HG02840 (cell line): ENCODE results near the gene PKDCC.
"Not testable (repeated sequence)": the region's sequence is repeated elsewhere in the genome, so short reads cannot be mapped to it uniquely, and the experiment has no call there.

ENCODE experiments used
- ATAC-seq: cut with Tn5 transposase; IDR thresholded peaks from one replicate; pipeline ENCODE4 v1.9.1; 2021; ENCODE audit warnings: mild to moderate bottlenecking, moderate library complexity, moderate number of reproducible peaks; ENCODE audit not compliant: unreplicated experiment, low FRiP score

PKDCC gene

DNA sequence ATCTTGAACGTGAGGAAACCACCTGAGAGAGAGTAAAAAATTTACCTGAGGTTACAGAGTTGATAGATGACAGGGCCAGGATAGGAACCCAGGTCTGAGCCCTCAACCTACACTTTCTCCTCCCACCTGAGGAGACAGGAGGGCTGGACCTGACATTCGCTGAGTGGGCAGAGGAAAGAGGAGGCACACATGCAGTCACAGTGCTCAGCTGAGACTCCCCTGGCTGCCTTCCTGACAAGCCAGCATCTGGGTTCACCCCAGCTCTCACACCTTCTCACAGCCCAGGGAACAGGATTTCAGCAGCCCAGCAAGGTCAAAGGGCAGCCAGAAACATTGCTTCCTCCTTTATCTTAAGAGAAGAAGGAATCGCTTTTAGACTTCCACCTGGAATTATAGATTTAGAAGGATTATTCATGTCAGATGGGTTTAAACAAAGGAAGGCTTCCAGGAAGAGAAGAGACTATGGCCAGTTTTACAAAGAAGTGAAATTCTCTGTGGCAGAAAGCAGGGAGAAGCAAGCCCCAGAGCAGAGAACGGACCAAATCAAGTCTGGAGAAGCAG, 18.1 kb upstream of the PKDCC start:
- no peak for ATAC-seq

DNA sequence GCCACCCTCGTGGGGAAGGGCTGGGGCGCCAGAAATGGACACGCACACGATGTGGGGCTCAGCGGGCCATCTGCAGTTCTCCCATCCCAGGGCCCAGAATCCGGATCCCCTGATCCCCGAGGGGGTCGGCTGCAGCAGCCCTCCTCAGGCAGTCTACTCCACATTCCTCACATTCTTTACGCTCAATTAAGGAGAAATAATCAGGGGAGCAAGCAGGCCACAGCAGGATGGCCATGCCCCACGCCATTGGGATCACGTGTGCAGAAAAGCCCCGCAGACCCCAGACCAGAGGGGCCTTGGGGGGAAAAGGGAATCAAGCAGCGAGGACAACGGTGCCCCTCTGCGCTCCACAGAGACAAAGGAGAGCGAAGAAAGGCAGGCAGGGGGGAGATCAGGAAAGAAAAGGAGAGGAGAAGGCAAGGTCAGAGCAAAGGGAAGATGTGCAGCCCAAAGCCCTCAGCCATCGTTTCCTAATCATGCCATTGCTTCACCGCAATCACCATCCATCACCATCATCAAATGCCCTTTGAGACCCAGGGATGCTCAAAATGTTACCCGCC, 17.5 kb upstream of the PKDCC start:
- no peak for ATAC-seq

DNA sequence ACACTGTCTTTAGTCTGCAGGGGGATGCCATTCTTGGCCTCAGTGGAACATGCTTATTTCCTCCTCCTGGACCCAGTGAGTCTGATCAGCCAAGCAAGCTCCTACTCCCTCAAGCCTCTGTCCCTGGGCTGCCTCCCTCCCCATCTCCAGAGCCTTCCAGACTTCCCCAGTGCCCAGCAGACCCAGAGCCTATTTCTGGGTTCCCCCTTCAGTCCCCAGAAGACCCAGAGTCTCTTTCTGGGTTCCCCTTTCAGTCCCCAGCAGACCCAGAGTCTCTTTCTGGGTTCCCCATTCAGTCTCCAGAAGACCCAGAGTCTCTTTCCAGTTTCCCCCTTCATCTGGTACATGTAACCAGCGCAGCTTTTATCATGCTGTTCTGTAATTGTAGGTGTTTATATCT, 17.0 kb upstream of the PKDCC start:
- no peak for ATAC-seq

DNA sequence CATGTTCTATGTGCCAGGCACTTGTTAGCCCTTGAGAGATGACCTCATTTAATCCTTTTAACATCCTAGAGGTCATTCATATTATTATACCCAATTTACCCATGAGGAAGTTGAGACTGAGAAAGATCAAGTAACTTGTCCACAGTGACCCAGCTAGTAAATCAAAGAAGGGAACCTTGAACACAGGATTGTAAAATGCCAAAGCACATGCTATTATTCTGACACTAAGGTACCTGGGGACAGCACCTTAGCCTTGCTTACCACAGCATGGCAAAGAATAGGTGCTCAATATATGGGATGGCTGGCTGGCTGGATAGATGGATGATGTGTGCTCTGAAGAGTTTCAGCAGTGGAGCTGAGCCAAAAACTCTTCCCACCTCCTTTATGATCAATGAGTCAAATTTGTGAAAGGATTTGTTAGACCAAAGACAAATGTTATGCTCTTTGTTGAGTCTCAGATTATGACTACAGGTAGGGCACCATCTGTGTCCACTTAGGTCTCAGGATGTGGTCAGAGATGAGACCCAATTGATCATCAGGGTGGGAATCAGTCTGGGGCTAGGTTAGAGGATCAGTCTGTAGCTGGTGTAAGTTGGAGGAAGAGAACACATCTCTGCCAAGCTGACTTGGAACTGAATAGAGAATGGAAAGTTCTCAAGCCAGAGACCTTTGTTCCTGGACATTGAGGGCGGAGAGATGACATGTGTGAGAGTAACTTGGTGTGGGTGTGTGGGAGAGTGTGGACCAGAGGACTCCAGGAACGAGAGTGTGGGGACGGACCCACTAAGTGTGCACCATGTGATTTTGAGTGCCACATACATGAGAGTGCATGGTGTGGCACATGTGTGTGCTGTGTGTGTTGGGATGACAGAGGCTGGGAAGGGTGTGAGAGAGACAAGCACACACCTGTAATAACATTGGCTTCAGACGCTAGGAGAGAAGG, 16.3 kb upstream of the PKDCC start:
- no peak for ATAC-seq

DNA sequence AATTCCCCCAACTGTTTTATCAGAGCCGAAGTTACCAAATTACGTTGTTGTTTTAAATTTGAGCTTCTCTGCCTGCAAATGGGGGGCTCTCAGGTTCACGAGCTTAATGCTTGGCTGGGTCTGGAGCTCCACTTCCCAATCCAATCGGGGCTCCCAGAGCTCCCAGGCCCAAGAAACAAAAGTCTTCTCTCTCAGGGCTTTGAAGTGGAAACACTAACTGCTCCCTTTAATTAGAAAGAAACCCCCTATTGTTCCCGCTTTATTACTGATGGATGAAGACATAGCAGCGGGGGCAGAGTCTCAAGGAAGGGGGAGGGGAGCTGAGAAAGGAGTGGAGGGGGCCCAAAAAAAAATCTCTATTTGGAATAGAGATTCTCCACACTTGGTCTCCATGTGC, 15.6 kb upstream of the PKDCC start:
- no peak for ATAC-seq

DNA sequence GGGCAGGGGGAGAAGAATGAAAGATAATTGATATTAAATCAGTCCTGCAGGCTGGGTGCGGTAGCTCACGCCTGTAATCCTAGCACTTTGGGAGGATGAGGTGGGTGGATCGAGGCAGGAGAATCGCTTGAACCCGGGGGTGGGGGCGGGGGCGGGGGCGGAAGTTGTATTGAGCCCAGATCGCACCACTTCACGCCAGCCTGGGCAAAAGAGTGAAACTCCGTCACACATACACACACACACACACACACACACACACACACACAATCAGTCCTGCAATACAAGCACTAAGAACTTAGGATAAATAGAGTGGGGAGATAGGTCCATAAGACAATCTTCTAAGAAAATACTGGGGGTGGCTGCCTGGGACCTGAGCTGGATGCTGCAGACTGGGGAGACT, 15.1 kb upstream of the PKDCC start:
- ATAC-seq = no peak

DNA sequence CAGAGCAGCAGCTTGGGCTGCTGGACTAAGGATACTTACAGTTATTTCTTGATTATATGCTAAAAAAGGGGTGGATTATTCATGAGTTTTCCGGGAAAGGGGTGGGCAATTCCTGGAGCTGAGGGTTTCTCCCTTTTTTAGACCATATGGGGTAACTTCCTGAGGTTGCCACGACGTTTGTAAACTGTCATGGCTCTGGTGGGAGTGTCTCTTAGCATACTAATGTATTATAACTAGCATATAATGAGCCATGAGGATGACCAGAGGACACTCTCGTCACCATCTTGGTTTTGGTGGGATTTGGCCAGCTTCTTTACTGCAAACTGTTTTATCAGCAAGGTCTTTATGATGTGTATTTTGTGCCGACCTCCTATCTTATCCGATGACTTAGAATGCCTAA, 13.7 kb upstream of the PKDCC start:
- not testable (repeated sequence) for ATAC-seq

DNA sequence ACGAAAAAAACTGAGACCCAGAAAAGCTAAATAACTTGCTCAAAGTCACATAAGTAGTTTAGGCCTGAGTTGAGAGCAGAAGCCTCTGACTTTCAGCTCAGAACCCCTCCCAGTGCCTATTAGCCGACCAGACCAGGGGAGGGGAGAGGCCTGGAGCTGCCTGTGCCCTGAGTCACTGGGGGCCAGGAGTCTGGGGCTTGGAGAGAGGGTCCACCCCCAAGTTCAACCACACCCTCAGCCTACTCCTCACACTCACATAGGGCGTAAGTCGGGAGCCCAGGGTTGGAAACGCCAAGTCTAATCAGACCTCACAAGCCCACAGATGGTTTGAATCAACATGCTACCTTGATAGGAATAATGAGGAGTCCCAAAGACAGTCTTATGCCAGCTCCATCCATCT, 12.6 kb upstream of the PKDCC start:
- ATAC-seq = no peak

DNA sequence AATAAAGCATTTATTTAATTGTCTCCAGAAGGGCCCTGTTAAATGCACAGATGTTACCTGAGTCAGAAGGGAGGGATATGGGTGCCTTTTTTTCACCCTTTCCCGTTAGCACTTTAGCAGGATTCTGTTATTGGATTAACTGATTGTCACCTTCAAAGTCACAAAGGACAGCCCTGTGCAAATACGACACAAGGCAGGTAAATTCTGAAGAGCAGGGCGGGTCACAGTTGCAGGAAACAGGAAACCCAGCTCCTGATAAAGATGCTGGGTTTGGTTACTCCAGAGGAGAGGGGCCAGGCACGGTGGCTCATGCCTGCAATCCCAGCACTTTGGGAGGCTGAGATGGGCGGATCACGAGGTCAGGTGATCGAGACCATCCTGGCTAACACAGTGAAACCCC, 11.4 kb upstream of the PKDCC start:
- ATAC-seq = no peak

DNA sequence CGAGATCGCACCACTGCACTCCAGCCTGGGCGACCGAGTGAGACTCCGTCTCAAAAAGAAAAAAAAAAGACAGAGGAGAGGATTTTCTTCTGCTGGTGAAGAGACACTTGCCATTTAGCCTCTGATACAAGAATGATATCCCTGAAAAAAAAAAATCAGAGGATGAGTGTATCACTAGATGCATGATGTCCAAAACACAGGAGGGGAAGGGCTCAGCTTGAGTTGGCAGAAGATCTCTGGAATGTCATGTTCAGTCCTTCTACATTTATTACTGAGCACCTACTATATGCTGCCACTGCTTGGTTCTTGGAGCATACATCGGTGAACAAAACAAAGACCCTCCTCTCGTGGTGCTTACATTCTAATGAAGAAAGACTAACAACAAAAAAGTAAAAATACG, 10.9 kb upstream of the PKDCC start:
- ATAC-seq = no peak

DNA sequence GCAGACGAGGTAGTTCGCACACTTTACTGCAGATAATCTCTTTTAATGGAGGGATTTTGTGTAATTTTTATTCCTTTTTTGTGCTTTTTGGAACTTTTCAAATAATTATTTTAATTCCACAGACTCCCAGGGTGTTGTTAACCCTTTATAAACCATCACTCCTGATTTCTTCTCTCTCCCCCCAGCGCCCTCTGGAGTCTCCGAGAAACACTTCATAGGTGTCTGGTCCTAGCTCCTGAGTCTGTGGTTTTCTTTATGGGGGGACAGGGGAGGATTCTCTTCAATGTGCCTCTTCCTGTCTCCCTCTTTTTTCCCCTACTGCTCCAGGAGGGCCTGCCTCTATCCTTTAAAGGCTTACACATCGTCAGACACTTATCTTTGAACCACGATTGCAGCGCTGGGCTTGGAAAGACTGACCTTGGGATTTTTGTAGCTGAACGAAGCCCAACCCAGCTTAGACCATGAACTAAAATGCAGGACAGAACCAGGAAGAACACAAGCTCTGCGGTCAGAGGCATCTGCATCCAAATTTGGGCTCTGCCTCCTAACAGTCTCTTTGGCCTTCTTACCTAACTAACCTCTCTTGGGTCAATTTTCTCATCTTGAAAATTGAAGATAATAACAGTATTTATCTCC, 7.1 kb upstream of the PKDCC start:
- ATAC-seq = no peak

DNA sequence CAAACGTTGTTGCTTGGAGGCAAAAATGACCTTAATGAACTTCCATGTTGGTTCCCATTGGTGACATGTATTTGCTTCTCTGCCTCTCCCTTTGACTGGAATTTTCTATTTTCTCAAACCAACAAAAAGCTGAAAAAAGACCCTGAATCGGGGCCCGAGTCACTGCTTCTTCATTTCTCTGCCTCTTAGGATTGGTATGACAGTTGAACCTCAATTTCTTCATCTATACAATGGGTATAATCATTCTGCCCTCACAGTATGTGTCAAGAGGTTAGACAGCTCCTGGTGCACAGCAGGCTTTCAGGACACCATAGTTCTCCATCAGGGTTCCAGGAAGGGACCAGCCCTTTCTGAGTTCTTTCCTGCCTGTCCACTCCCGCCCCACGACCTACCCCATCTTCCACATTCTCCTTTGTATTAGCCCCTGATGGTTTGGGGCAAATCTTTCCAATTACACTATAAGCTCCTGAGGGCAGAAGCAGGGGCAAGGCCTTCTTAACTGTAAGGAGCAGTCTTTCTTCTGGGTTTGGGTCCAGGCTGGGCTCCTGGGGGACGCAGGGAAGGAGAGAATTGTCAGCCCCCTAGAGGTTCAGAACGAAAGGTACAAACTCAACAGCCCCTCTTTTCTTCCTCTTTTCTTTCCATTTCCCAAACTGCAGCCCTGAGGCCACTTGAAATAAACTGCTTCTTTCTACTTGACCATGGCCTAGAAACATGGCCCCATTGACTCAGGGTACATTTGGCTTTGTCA, 6.3 kb upstream of the PKDCC start:
- no peak for ATAC-seq

DNA sequence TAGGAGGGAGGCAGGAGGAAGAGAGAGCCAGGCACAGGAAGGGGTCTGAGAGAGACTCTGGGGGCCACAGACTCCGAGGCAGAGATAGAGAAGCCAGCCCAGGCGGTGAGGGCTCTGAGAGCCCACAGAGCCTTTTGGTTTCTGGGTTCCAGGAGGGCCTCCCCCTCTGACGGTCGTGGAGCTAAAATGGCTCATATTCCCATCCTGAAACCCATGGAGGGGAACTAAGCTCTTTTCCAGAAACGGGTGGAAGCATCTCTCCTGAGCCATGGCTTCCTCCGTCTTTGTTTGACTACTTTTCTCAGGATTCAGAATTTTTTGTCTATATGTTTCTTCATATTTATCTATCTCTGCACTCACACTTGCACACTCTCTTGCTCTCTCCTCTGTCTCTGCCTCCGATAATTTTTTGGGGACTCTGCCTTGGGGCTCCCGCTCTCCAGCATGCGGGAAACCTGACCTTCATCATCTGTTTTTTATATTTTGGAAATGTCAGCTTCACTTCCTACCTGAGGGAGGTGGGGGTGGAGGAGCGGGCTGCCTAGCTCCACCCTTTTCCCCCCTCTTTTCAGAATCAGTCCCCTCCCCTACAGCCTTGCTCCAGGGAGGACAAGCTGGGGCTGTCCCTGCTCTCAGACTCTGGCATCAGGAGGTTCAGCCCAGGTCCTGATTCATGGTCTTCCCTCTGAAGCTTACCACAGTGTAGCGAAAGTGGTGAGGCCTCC, 5.0 kb upstream of the PKDCC start:
- no peak for ATAC-seq

DNA sequence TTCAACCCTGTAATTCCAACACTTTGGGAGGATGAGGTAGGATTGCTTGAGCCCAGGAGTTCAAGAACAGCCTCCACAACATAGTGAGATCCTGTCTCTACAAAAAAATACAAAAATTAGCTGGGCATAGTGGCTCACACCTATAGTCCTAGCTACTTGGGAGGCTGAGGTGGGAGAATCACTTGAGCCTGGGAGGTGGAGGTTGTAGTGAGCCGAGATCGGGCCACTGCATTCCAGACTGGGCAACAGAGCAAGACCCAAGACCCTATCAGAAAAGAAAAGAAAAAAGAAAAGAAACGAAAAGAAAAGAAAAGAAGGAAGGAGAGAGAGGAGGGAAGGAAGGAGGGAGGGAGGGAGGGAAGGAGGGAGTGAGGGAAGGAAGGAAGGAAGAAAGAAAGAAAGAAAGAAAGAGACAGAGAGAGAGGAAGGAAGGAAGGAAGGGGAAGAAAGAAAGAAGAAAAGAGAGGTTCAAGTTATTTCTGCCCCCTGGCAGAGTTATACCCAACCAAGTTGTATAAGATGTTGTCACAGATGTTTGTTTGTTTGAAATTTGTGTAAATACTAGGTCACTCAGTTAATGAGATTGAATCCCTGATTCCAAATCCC, 3.9 kb upstream of the PKDCC start:
- ATAC-seq = no peak

DNA sequence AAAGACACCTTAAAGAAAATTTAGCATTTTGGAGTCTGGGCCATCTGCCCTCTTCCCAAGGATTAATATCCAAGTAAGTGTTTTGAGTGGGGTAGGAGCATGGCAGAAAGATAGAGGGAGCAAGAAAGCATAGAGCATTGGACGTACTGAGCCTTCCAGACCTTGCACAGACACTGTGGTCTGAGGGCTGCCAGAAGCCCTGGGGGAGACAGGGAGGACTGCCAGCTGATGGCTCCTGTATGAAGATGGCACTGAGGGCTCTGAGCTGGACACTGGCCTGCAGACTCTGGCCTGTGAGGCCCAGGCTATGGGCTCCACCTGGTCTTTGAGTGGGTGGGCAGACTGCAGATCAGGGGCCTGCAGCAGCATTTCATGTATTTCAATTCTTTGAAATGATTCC, 2.9 kb upstream of the PKDCC start:
- ATAC-seq = no peak

DNA sequence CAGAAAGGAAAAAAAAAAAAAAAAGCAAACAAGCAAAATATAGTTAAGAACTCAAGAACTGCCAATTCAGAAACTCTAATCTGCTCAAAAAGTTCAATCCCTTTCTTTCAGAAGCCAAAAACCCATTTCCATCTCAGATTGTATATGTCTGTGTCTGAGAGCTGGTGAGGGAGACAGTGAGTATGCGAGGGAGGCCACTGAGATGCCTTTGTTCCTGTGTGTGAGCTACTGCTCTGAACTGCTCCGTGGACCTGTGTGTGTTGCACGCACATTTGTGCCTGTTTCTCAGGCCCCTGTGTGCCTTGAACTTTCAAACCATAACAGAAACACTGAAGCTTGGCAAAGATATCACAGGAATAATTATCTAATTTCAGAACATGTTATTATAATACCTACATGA, 2.5 kb upstream of the PKDCC start:
- no peak for ATAC-seq

DNA sequence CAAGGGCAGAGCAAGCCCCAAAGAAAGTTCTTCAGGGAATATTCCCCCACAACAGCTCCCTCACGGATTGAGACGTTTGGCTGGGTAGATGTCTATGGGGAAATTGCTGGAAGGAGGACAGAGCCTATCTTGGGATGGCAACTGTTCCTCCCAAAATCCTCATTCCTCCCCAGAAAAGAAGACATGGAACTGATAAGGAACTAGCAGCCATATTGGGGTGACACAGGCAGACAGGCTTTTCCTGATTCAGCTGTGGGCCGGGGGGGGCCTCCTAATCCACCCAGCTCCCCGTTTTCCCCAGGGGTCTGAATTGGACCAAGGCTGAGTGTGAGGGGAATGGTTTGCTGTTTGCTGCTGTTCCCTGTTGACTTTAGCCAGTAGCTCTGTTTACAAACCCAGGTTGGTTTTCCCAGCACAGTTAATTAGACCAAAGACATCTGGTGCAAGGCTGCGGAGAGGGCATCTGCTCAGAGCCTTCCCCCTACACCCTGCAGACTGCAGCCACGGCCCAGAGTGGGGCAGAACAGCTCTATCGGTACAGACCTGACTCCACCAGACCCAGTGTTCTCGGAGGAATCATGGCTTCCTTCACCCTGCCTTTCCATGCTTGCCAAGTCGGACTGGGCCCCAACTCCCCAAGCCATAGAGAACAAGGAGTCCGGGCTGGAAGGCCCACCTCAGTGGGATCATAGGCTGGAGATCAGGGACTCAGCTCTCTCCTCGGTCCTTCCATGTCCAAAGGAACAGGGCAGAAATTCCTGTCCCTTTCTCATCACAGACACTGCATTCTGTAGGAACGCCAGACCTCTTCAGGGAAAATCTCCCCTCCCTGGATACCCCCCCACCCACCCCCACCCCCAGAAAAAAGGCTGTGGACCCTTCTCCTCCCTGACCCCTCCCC, 1.7 kb upstream of the PKDCC start:
- ATAC-seq = no peak

DNA sequence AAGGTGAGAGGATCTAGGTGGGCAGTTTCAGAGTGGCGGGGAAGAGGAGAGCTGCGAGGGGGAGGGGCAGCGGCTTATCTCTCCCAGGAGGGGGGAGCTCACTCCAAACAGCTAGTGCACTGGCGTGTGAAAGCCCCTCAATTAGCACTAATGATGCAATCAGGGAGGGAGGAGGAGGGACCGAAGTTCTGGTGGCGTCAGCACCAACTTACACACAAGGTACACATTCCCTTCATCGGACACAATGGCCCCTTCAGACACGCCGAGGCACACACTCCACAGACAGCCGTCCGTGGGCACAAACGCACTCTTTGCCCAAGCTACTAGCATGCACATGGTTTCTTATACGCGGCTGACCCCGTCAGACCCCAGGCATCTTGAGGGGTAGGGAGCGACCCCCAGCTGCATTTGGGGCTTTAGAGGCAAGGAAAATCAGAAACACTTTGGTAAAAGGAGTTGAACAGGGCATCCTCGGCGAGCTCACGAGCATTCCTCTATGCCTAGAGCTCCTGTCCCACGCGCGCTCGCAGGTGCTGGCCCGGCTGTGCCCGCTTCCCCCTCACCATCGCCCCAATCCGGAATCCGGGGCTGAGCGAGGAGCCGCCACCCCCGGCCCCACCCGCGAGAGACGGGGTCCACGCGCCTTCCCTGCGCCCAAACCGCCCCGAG, 868 bp upstream of the PKDCC start:
- ATAC-seq = no peak
